ENCODE measurements around the gene MFNG. TPM values are rescaled to one million over a fixed set of nuclear protein-coding genes. Genes with fewer than 3 reads are reported as not detected.
"Not testable (repeated sequence)": the region's sequence is repeated elsewhere in the genome, so short reads cannot be mapped to it uniquely, and the experiment has no call there.

MFNG gene
- total RNA-seq, 1 donor from 2014 or later, result 3.7 TPM

DNA sequence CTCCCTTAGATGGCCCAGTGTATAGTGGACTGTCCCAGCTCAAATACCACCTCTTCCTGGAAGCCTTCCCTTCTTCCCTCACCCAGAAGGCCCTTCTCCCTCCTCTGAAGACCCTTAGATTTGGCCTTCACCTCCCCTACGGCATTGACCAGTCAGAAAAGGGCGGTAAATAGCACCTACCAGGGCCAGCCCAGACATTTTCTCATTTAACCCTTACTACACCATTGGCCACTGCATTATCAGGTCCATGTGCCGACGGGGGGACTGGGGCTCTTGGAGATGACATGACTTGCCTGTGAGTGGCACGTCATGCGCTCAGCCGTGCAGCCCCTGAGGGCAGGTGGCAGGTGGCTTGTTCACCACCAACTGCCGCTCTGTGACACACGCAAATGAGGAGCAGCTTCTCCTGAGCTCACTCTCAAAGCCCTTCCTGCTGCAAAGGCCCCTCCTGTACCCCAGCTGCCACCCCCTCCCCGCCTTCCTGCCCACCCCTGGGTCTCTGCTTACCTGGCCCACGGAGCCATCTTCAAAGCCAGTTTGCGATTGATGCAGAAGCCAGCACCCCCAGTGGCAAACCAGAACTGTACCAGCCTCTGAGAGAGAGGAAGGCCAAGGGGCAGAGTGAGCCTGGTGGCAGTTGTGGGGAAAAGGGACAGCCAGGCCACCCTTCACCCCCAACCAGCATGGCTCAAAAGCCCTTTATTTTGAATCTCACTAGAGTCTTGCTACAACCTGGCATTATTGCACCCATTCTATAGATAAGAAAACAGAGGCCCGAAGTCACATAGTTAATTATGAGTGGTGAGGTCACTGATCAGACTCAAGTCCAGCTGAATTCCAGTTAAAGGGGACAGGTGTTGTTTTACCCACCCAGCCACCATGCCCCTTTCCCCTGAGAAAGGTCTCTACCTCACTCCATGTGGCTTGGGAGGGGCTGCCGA lies 9.5 kb downstream of the MFNG start:
- H3K9ac ChIP-seq (ENCODE audit: low read depth in 1 of 3, low read length in 3 of 3), result no peak overlapping the region
- H3K4me1 ChIP-seq (ENCODE audit: control insufficient read depth in 3 of 3, insufficient read depth in 3 of 3, low read length in 3 of 3), result no peaks in the 10 kb centered on the region
- H3K27ac ChIP-seq (ENCODE audit: low read depth, low read length), result no peak overlapping the region
- peaks cover 13 to 32% (median 24%) of the 10 kb centered on the region in 3 donors for H3K27me3 ChIP-seq (ENCODE audit: control insufficient read depth in 3 of 3, insufficient read depth in 3 of 3, low read length in 3 of 3)
- no peaks in the 10 kb centered on the region for H3K9me3 ChIP-seq (ENCODE audit: control insufficient read depth in 3 of 3, low read length in 3 of 3)
- H3K36me3 ChIP-seq (ENCODE audit: control insufficient read depth in 3 of 3, insufficient read depth in 3 of 3, low read length in 3 of 3), result peaks cover 0 to 3% (median 0%) of the 10 kb centered on the region in 3 donors
- no peak overlapping the region for H3K4me3 ChIP-seq (ENCODE audit: low read length in 3 of 3)

DNA sequence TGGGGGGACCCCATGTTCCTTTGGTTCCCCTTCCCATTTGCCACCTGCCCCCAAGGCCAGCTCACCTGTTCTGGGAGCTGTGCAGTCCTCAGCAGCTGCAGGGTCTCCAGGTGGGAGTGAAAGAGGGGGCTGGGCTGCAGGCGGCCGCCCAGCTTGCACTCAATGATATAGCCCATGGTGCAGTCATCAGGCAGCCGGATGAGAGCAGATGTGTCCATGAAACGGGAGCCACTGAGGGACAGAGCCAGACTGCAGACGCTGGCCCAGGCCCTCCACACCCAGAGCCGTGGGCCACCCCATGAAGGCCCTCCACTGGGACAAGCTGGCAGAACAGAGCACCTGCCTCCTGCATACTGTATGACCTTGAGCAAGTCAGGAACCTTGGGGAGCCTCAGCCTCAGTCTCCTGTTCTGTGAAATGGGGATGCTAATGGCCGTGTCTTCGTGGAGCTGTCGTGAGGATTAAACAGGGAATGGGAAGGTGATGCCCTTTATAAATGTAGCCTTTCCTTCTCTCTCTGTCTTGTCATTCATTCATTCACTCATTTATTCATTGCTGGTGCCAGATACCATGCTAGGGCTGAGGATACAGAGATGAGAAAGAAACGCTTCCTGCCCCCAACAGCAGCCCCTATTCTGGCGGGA lies 11.6 kb downstream of the MFNG start:
- no peaks in the 10 kb centered on the region for H3K9me3 ChIP-seq (ENCODE audit: control insufficient read depth in 3 of 3, low read length in 3 of 3)
- H3K36me3 ChIP-seq (ENCODE audit: control insufficient read depth in 3 of 3, insufficient read depth in 3 of 3, low read length in 3 of 3), result peaks cover 0 to 3% (median 0%) of the 10 kb centered on the region in 3 donors
- H3K9ac ChIP-seq (ENCODE audit: low read depth in 1 of 3, low read length in 3 of 3), result no peak overlapping the region
- no peak overlapping the region for H3K27ac ChIP-seq (ENCODE audit: low read depth, low read length)
- H3K4me1 ChIP-seq (ENCODE audit: control insufficient read depth in 3 of 3, insufficient read depth in 3 of 3, low read length in 3 of 3), result no peaks in the 10 kb centered on the region
- H3K27me3 ChIP-seq (ENCODE audit: control insufficient read depth in 3 of 3, insufficient read depth in 3 of 3, low read length in 3 of 3), result peaks cover 15 to 34% (median 27%) of the 10 kb centered on the region in 3 donors
- H3K4me3 ChIP-seq (ENCODE audit: low read length in 3 of 3), result no peak overlapping the region

DNA sequence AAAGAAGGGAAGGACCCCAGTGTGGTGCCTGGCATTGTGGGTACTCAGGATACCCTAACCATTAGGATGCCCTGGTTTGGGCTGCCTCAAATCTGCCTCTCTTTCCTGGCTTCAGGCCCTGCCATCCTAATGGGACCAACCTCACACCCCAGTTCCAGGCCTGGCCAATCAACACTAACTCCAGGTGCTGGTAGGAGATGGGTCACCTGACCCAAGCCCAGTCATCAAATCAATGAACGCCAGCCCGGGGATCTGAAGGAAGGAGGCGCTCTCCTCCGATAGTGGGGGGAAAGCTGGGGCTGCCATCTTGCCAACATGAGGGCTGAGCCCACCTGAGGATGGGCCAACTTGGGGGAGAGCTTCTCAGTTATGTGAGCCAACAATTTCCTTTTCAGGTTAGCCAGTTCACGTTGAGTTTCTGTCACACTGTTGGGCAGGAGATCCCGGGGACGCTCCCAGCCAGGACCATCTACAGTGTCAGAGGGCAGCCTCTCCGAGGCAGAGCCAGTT lies 12.7 kb downstream of the MFNG start:
- Histone ChIP-seq H3K4me1 (ENCODE audit: control insufficient read depth in 3 of 3, insufficient read depth in 3 of 3, low read length in 3 of 3) (no peaks in the 10 kb centered on the region), H3K27ac (ENCODE audit: low read depth, low read length) (no peak overlapping the region), H3K9ac (ENCODE audit: low read depth in 1 of 3, low read length in 3 of 3) (no peak overlapping the region), H3K36me3 (ENCODE audit: control insufficient read depth in 3 of 3, insufficient read depth in 3 of 3, low read length in 3 of 3) (peaks cover 0 to 3% (median 0%) of the 10 kb centered on the region in 3 donors), H3K9me3 (ENCODE audit: control insufficient read depth in 3 of 3, low read length in 3 of 3) (no peaks in the 10 kb centered on the region), H3K27me3 (ENCODE audit: control insufficient read depth in 3 of 3, insufficient read depth in 3 of 3, low read length in 3 of 3) (peaks cover 15 to 30% (median 27%) of the 10 kb centered on the region in 3 donors), H3K4me3 (ENCODE audit: low read length in 3 of 3) (no peak overlapping the region)

DNA sequence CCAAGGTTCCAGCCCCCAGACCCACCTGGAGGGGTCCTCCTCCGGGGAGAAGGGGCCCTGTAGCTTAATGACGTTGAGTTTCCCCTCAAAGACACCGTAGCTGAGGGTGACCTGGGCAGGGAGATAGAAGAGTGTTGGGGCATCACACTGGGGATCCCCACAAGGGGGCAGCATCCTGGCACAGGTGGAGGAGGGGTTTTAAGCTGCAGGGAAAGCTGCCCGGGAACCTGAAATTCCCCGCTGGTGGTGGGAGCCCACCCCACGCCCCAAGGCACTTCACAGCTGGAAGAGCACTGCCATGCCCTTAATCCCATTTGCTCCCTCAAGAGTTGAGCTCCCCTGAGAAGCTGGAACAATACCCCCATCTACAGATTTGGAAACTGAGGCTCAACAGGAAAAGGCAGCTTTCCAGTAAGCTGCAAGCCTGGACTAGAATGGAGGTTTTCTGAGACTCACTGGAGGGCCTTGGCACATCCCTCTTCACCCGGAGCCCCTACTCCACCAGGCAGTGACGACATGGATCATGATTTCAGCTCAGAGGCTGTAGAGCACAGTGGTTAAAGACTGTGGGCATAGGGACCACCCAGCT lies 13.7 kb downstream of the MFNG start:
- peaks cover 13 to 37% (median 30%) of the 10 kb centered on the region in 3 donors for H3K27me3 ChIP-seq (ENCODE audit: control insufficient read depth in 3 of 3, insufficient read depth in 3 of 3, low read length in 3 of 3)
- peaks cover 0 to 3% (median 0%) of the 10 kb centered on the region in 3 donors for H3K36me3 ChIP-seq (ENCODE audit: control insufficient read depth in 3 of 3, insufficient read depth in 3 of 3, low read length in 3 of 3)
- no peak overlapping the region for H3K9ac ChIP-seq (ENCODE audit: low read depth in 1 of 3, low read length in 3 of 3)
- no peaks in the 10 kb centered on the region for H3K9me3 ChIP-seq (ENCODE audit: control insufficient read depth in 3 of 3, low read length in 3 of 3)
- H3K4me1 ChIP-seq (ENCODE audit: control insufficient read depth in 3 of 3, insufficient read depth in 3 of 3, low read length in 3 of 3), result no peaks in the 10 kb centered on the region
- no peak overlapping the region for H3K4me3 ChIP-seq (ENCODE audit: low read length in 3 of 3)
- no peak overlapping the region for H3K27ac ChIP-seq (ENCODE audit: low read depth, low read length)

DNA sequence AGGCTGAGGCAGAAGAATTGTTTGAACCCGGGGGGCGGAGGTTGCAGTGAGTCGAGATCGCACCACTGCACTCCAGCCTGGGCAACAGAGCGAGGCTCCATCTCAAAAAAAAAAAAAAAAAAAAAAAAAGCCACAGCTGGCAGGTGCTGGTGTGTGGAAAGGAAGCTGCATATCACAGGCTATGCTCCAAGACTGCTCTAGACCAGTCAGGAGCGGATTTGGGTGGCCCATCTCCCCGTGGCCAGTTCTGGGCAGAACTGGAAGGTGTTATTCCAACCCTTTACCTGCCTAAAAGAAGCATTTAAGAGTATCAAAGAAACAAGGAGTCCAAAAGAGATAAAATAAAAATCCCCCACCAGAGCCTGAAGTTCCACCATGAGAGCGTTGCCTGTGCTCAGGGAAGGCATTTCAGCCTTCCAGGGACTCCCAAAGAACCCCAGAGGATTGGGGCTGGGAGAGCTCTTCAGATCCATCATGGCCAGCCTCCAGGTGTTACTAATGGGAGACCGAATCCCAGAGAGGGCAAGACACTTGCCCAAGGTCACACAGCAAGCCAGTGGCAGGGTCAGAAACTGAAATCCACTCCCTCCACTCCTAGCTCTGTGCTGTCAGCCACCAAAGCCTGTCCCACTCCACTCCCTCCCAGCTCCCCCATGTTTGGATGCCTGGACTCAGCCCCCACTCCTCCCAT lies 14.3 kb downstream of the MFNG start:
- H3K27ac ChIP-seq (ENCODE audit: low read depth, low read length), result no peak overlapping the region
- peaks cover 0 to 3% (median 0%) of the 10 kb centered on the region in 3 donors for H3K36me3 ChIP-seq (ENCODE audit: control insufficient read depth in 3 of 3, insufficient read depth in 3 of 3, low read length in 3 of 3)
- no peaks in the 10 kb centered on the region for H3K4me1 ChIP-seq (ENCODE audit: control insufficient read depth in 3 of 3, insufficient read depth in 3 of 3, low read length in 3 of 3)
- peaks cover 18 to 40% (median 37%) of the 10 kb centered on the region in 3 donors for H3K27me3 ChIP-seq (ENCODE audit: control insufficient read depth in 3 of 3, insufficient read depth in 3 of 3, low read length in 3 of 3)
- no peak overlapping the region for H3K9ac ChIP-seq (ENCODE audit: low read depth in 1 of 3, low read length in 3 of 3)
- no peak overlapping the region for H3K4me3 ChIP-seq (ENCODE audit: low read length in 3 of 3)
- no peaks in the 10 kb centered on the region for H3K9me3 ChIP-seq (ENCODE audit: control insufficient read depth in 3 of 3, low read length in 3 of 3)

DNA sequence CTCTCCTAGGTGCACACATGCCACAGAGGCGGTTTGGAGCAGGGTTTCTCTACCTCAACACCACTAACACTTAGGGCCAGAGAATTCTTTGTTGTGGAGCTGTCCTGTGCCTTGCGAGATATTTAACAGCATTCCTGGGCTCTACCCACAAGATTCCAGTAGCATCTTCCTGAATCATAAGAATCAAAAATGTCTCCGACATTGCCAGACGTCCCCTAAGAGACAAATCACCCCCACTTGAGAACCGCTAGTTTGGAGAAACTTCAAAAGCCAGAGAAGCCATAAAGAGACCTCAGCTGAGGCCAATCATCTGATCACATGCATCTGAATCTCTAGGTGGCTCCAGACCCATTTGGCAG lies 16.1 kb downstream of the MFNG start:
- H3K36me3 ChIP-seq (ENCODE audit: control insufficient read depth in 3 of 3, insufficient read depth in 3 of 3, low read length in 3 of 3), result peaks cover 0 to 3% (median 0%) of the 10 kb centered on the region in 3 donors
- H3K9me3 ChIP-seq (ENCODE audit: control insufficient read depth in 3 of 3, low read length in 3 of 3), result no peaks in the 10 kb centered on the region
- no peak overlapping the region for H3K9ac ChIP-seq (ENCODE audit: low read depth in 1 of 3, low read length in 3 of 3)
- H3K4me3 ChIP-seq (ENCODE audit: low read length in 3 of 3), result no peak overlapping the region
- H3K27me3 ChIP-seq (ENCODE audit: control insufficient read depth in 3 of 3, insufficient read depth in 3 of 3, low read length in 3 of 3), result peaks cover 24 to 52% (median 41%) of the 10 kb centered on the region in 3 donors
- no peaks in the 10 kb centered on the region for H3K4me1 ChIP-seq (ENCODE audit: control insufficient read depth in 3 of 3, insufficient read depth in 3 of 3, low read length in 3 of 3)
- H3K27ac ChIP-seq (ENCODE audit: low read depth, low read length), result no peak overlapping the region

DNA sequence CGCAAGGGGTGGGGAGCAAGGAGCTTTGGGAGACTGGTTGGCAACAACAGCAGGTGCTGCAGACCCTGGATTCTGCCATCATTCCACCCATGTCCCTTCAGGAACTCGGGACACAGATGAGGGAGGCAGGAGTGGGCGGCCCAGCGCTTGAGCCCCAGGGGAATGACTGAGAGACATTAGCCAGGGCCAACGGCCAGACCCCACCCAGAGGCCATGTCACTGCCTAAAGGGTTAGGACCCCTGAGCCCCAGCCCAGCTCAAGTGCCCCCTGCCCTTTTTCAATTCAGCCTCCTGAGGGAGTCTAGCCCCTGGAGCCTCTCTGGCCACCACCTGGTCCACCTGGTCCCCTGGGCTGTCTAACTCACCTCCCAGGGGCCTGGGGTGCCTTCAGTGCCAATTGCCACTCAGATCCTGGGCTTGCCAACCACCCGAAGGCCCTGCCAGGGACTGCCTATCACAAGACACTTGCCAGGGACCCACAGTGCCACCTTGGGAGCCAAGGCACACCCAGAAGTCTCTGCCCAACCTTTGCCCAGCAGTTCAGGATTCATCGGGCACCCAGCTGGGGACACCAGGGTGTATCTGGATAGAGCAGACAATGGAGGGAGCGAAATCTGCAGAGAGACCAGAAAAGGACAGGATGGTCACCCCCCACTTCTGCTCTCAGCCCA lies 16.6 kb downstream of the MFNG start:
- no peak overlapping the region for H3K4me3 ChIP-seq (ENCODE audit: low read length in 3 of 3)
- no peak overlapping the region for H3K27ac ChIP-seq (ENCODE audit: low read depth, low read length)
- peaks cover 22 to 50% (median 39%) of the 10 kb centered on the region in 3 donors for H3K27me3 ChIP-seq (ENCODE audit: control insufficient read depth in 3 of 3, insufficient read depth in 3 of 3, low read length in 3 of 3)
- H3K4me1 ChIP-seq (ENCODE audit: control insufficient read depth in 3 of 3, insufficient read depth in 3 of 3, low read length in 3 of 3), result no peaks in the 10 kb centered on the region
- H3K9me3 ChIP-seq (ENCODE audit: control insufficient read depth in 3 of 3, low read length in 3 of 3), result no peaks in the 10 kb centered on the region
- H3K9ac ChIP-seq (ENCODE audit: low read depth in 1 of 3, low read length in 3 of 3), result no peak overlapping the region
- H3K36me3 ChIP-seq (ENCODE audit: control insufficient read depth in 3 of 3, insufficient read depth in 3 of 3, low read length in 3 of 3), result peaks cover 0 to 3% (median 0%) of the 10 kb centered on the region in 3 donors

DNA sequence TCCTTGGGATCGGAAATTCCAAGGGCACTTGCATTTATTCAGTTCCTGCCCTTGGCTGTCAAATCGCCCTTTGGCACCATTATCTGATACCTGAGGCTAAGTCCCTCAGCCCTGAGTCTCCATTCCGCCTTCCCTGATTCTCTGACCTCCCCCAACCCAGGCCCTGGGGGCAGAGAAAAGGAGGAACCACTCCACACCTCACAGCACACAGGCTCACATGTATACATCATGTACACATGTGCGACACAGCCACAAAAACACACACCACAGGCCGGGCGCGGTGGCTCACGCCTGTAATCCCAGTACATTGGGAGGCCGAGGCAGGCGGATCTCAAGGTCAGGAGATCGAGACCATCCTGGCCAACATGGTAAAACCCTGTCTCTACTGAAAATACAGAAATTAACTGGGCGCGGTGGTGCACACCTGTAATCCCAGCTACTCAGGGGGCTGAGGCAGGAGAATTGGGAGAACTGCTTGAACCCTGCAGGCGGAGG lies 17.9 kb downstream of the MFNG start:
- not testable (repeated sequence) for H3K9ac ChIP-seq (ENCODE audit: low read depth in 1 of 3, low read length in 3 of 3); H3K36me3 ChIP-seq (ENCODE audit: control insufficient read depth in 3 of 3, insufficient read depth in 3 of 3, low read length in 3 of 3); H3K9me3 ChIP-seq (ENCODE audit: control insufficient read depth in 3 of 3, low read length in 3 of 3); H3K4me1 ChIP-seq (ENCODE audit: control insufficient read depth in 3 of 3, insufficient read depth in 3 of 3, low read length in 3 of 3); H3K27ac ChIP-seq (ENCODE audit: low read depth, low read length); H3K4me3 ChIP-seq (ENCODE audit: low read length in 3 of 3)
- H3K27me3 ChIP-seq (ENCODE audit: control insufficient read depth in 3 of 3, insufficient read depth in 3 of 3, low read length in 3 of 3), result peaks cover 20 to 46% (median 28%) of the 10 kb centered on the region in 3 donors

DNA sequence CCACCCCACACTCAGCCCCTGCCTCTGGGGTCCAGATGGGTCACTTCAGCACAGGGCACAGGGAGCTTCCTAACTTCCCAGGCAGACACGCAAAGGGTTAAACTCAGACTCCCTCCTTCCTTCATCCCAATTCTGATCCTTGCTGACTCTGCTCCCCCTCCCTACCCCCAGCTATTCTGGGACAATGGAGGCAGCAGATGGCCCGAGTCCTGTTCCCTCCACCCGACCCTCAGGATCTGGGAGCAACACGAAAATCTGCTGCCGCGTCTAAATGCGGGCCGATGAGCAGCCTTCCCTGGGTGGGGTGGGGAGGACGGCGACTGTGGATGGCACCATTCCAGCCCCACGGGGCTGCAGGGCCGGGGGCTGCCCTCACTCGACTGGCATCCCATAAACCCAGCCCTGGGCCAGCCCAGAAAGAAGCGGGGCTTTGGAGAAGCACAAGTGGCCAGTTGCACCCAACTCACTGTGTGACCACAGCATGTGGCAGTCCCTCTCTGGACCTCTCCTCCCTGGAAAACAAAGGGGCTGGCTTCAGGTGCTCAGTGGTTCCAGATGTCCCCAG lies 18.7 kb downstream of the MFNG start:
- H3K27me3 ChIP-seq (ENCODE audit: control insufficient read depth in 3 of 3, insufficient read depth in 3 of 3, low read length in 3 of 3), result peaks cover 20 to 46% (median 27%) of the 10 kb centered on the region in 3 donors
- no peak overlapping the region for H3K4me3 ChIP-seq (ENCODE audit: low read length in 3 of 3)
- no peak overlapping the region for H3K27ac ChIP-seq (ENCODE audit: low read depth, low read length)
- no peaks in the 10 kb centered on the region for H3K4me1 ChIP-seq (ENCODE audit: control insufficient read depth in 3 of 3, insufficient read depth in 3 of 3, low read length in 3 of 3)
- no peaks in the 10 kb centered on the region for H3K9me3 ChIP-seq (ENCODE audit: control insufficient read depth in 3 of 3, low read length in 3 of 3)
- peaks cover 0 to under 1% (median 0%) of the 10 kb centered on the region in 3 donors for H3K36me3 ChIP-seq (ENCODE audit: control insufficient read depth in 3 of 3, insufficient read depth in 3 of 3, low read length in 3 of 3)
- no peak overlapping the region for H3K9ac ChIP-seq (ENCODE audit: low read depth in 1 of 3, low read length in 3 of 3)

Measured in skeletal muscle tissue (tissue), 4 donors.